OCI-LY3 (cell line): Measurements from ENCODE around the gene COLGALT1.

ENCODE experiments used
- H2AFZ ChIP-seq: fragments of 200-600, 300-600 bp; shearing (Covaris generic); 2 replicates; pipeline ENCODE4 v1.6.0; 2014; ENCODE audit warnings: antibody characterized with exemption, low read depth, low read length
- H3K27ac ChIP-seq: fragments of 200-600, 300-600 bp; sonication (generic); 2 replicates; pipeline ENCODE4 v1.5.1; 2014; ENCODE audit warnings: mild to moderate bottlenecking, low read length, moderate library complexity, mixed read lengths
- H3K27me3 ChIP-seq: fragments of 200-600, 300-600 bp; sonication (generic); 2 replicates; pipeline ENCODE4 v1.6.1; 2014; ENCODE audit warnings: low read depth, low read length, mixed read lengths
- H3K36me3 ChIP-seq: fragments of 200-600, 300-600 bp; sonication (generic); replicated peaks from 2 replicates; pipeline ENCODE3; 2014; ENCODE audit warnings: low read depth, low read length, mixed read lengths
- H3K4me1 ChIP-seq: fragments of 300-600, 200-600 bp; sonication (generic); 2 replicates; pipeline ENCODE4 v1.6.1; 2014; ENCODE audit warnings: low read length, mixed read lengths
- H3K4me2 ChIP-seq: fragments of 200-600, 300-600 bp; sonication (generic); 2 replicates; pipeline ENCODE4 v1.6.1; 2014; ENCODE audit warnings: low read length, mixed read lengths
- H3K4me3 ChIP-seq: fragments of 300-600, 200-600 bp; sonication (generic); 2 replicates; pipeline ENCODE4 v1.5.1; 2014; ENCODE audit warnings: antibody characterized with exemption, mild to moderate bottlenecking, low read length, moderate library complexity
- H3K79me2 ChIP-seq: fragments of 300-600, 200-600 bp; shearing (Covaris generic); 2 replicates; pipeline ENCODE4 v1.6.1; 2014; ENCODE audit warnings: mild to moderate bottlenecking, low read length, mixed read lengths
- H3K9ac ChIP-seq: fragments of 300-600, 200-600 bp; shearing (Covaris generic); 2 replicates; pipeline ENCODE4 v1.6.0; 2014; ENCODE audit warnings: mild to moderate bottlenecking, low read length, moderate library complexity
- H3K9me3 ChIP-seq: fragments of 200-600, 300-600 bp; shearing (Covaris generic); 2 replicates; pipeline ENCODE4 v1.6.1; 2014; ENCODE audit warnings: low read length, mixed read lengths; ENCODE audit not compliant: insufficient read depth
- H4K20me1 ChIP-seq: fragments of 200-600, 300-600 bp; sonication (generic); 2 replicates; pipeline ENCODE4 v1.6.1; 2016; ENCODE audit warnings: low read length, mixed read lengths; ENCODE audit not compliant: insufficient read depth
- EZH2phosphoT487 ChIP-seq: fragments of 200-600 bp; shearing (Covaris generic); IDR thresholded peaks from 2 replicates; pipeline ENCODE4 v1.6.1; 2018; ENCODE audit warnings: antibody characterized with exemption, mixed run types, low read depth
- TF ChIP-seq, protein P1 (sequence below): fragments of 200-600, 300-600 bp; sonication (generic); IDR thresholded peaks from 2 replicates; pipeline ENCODE4 v1.5.1; 2014; ENCODE audit warnings: antibody characterized with exemption, low read length, low read depth

The COLGALT1 gene

DNA sequence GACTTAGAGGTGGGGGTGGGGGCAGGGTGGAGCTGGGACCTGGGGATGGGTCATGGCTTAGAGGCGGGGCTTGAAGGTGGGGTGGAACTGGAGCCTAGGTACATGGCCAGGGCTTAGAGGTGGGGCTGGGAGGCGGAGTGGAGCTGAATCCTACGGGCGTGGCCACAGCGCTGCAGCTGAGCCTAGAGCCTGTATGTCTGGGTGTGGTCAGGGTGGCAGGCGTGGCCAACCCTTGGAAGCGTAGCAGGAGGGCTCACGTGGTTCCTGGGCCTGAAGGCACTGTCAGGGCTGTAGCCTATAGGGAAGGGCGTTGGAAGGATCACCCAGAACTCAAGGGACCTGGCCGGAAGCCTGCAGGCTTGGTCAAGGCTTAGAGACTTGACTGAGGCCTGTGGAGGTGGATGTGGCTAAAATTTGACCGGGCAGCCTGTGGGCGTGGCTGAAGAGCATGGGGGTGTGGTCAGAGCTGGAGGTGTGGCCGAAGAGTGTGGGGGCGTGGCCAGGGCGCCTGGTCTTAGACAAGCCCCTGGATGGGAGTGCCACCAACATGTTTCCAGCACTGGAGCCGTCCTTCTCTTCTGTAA, 24.3 kb downstream of the COLGALT1 start:
- no peaks in the 10 kb centered on the region for H3K4me1 ChIP-seq
- H3K4me2 ChIP-seq = no peak overlapping the region
- no peak overlapping the region for H2AFZ ChIP-seq
- no peak overlapping the region for H3K9ac ChIP-seq
- TF ChIP-seq, protein P1, sequence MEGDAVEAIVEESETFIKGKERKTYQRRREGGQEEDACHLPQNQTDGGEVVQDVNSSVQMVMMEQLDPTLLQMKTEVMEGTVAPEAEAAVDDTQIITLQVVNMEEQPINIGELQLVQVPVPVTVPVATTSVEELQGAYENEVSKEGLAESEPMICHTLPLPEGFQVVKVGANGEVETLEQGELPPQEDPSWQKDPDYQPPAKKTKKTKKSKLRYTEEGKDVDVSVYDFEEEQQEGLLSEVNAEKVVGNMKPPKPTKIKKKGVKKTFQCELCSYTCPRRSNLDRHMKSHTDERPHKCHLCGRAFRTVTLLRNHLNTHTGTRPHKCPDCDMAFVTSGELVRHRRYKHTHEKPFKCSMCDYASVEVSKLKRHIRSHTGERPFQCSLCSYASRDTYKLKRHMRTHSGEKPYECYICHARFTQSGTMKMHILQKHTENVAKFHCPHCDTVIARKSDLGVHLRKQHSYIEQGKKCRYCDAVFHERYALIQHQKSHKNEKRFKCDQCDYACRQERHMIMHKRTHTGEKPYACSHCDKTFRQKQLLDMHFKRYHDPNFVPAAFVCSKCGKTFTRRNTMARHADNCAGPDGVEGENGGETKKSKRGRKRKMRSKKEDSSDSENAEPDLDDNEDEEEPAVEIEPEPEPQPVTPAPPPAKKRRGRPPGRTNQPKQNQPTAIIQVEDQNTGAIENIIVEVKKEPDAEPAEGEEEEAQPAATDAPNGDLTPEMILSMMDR = no peak
- TF ChIP-seq EZH2phosphoT487 = no peak
- H3K27ac ChIP-seq = no peak overlapping the region
- no peaks in the 10 kb centered on the region for H3K27me3 ChIP-seq
- H3K36me3 ChIP-seq = peaks cover 55% of the 10 kb centered on the region
- H3K9me3 ChIP-seq = no peaks in the 10 kb centered on the region
- no peak overlapping the region for H3K4me3 ChIP-seq
- H3K79me2 ChIP-seq = no peaks in the 10 kb centered on the region
- H4K20me1 ChIP-seq = no peaks in the 10 kb centered on the region; the same call in 1 of the 2 replicates

DNA sequence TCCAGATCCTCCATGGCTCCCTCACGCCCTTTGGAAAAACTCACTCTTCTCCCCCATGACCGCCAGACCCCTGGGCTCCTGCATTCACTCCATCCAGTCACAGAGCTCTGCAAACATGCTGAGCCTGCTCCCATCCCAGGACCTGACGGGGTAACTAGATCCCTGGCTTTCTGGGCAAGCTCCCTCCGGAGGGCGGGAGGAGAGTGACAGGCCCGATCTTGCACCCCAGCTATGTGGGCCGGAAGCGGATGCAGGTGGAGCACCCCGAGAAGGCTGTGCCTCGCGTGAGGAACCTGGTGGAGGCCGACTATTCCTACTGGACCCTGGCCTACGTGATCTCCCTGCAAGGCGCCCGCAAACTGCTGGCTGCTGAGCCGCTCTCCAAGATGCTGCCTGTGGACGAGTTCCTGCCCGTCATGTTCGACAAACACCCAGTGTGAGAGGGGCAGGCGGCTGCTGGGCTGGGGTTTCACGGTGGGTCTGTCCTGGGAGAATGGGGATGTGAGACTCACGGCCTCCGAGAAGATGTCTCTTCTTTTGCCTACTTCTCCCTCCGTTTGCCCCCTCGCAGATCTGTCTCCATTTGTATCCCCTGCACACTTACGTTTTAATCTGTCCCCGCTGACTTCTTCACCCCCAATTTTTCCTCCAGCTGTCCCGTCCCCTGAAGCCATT, 25.2 kb downstream of the COLGALT1 start:
- H4K20me1 ChIP-seq = no peaks in the 10 kb centered on the region; the same call in 1 of the 2 replicates
- H3K27me3 ChIP-seq = no peaks in the 10 kb centered on the region
- H3K27ac ChIP-seq = no peak overlapping the region
- H3K9me3 ChIP-seq = no peaks in the 10 kb centered on the region
- TF ChIP-seq EZH2phosphoT487 = no peak
- TF ChIP-seq, protein P1 = no peak
- no peaks in the 10 kb centered on the region for H3K4me1 ChIP-seq
- H3K9ac ChIP-seq = no peak overlapping the region
- no peak overlapping the region for H3K4me2 ChIP-seq
- H3K79me2 ChIP-seq = no peaks in the 10 kb centered on the region
- no peak overlapping the region for H2AFZ ChIP-seq
- H3K36me3 ChIP-seq = peaks cover 54% of the 10 kb centered on the region
- no peak overlapping the region for H3K4me3 ChIP-seq

GRCh38 chr19:17581211-17581874, 25.9 kb downstream of the COLGALT1 start:
- Histone ChIP-seq H4K20me1 (no peaks in the 10 kb centered on the region; the same call in 1 of the 2 replicates), H3K79me2 (no peaks in the 10 kb centered on the region), H3K27me3 (no peaks in the 10 kb centered on the region), H3K27ac (no peak overlapping the region), H2AFZ (no peak overlapping the region), H3K36me3 (peaks cover 46% of the 10 kb centered on the region), H3K4me1 (no peaks in the 10 kb centered on the region), H3K9ac (no peak overlapping the region), H3K9me3 (no peaks in the 10 kb centered on the region), H3K4me3 (no peak overlapping the region), H3K4me2 (no peak overlapping the region)
- TF ChIP-seq EZH2phosphoT487 = no peak
- TF ChIP-seq, protein P1 = no peak

- Histone ChIP-seq H3K79me2 (no peaks in the 10 kb centered on the region), H3K36me3 (peaks cover 38% of the 10 kb centered on the region), H3K4me3 (no peak overlapping the region), H3K27ac (no peak overlapping the region), H4K20me1 (no peaks in the 10 kb centered on the region; the same call in 1 of the 2 replicates), H3K9me3 (no peaks in the 10 kb centered on the region), H2AFZ (no peak overlapping the region), H3K4me2 (no peak overlapping the region), H3K27me3 (no peaks in the 10 kb centered on the region), H3K9ac (no peak overlapping the region), H3K4me1 (no peaks in the 10 kb centered on the region)
- TF ChIP-seq, protein P1 = peak; percentile 11; the same call in 1 of the 2 replicates
- no peak for TF ChIP-seq EZH2phosphoT487
Measured at GRCh38 chr19:17582613-17583012, 27.2 kb downstream of the COLGALT1 start.
